DND-41 (cell line): ENCODE data around the gene TBC1D8.

Source experiments
- CTCF ChIP-seq: IDR thresholded peaks from 2 replicates; pipeline ENCODE4 v1.5.1; 2012; ENCODE audit warnings: borderline replicate concordance, low read length, moderate library complexity, mild to moderate bottlenecking; ENCODE audit not compliant: poor library complexity, severe bottlenecking; ENCODE audit errors: extremely low read depth
- EZH2 ChIP-seq: IDR thresholded peaks from 3 replicates; pipeline ENCODE4 v1.6.1; 2012; ENCODE audit warnings: borderline replicate concordance, low read depth, mild to moderate bottlenecking, moderate library complexity, low read length, inconsistent platforms; ENCODE audit not compliant: severe bottlenecking

- TF ChIP-seq CTCF (no peak), EZH2 (no peak)
Measured at GRCh38 chr2:100968146-100969145, 182.7 kb downstream of the TBC1D8 start.
